Tibial nerve (tissue), 4 donors: ENCODE data around the gene POPDC2.

Experiments used
- CTCF ChIP-seq, 5 experiments: fragments of 200-600 bp in 3 of 5; fragments of 450-650 bp in 2 of 5; sonication (generic) in 3 of 5; IDR thresholded peaks; one replicate each; pipeline ENCODE4 v1.5.1; 2016 to 2019; ENCODE audit warnings: antibody characterized with exemption in 5 of 5, mild to moderate bottlenecking in 3 of 5, moderate library complexity in 2 of 5
- EP300 ChIP-seq, 2 donors: sonication (generic); formaldehyde crosslinking; IDR thresholded peaks; one replicate each; pipeline ENCODE4 v1.6.1; 2017; ENCODE audit warnings: antibody characterized with exemption in 2 of 2, mild to moderate bottlenecking in 1 of 2

- TF ChIP-seq EP300 (IDR thresholded peaks at IDR 0.05) (no peak), CTCF (IDR thresholded peaks at IDR 0.05) (no peak)
These were observed 39.5 kb downstream of the POPDC2 start for GRCh38 chr3:119620899-119621298.
